ENCODE results near the gene PHAF1. TPM values are rescaled to one million over a fixed set of nuclear protein-coding genes. Genes with fewer than 3 reads are reported as not detected.

The PHAF1 gene
- total RNA-seq, 1 experiment from 2014 or later: 19.2 TPM

GRCh38 chr16:67157106-67157748 is 47.5 kb downstream of the PHAF1 start:
- no TSS peak for BruUV-seq (replicated peaks)
- POLR2A ChIA-PET: interaction anchor here (0.6 kb wide), 1 partner anchor 43 kb away, joined by 8 read pairs; no protein-coding TSS in a partner anchor
- H2AFZ ChIP-seq (ENCODE audit: low read depth, low read length, poor library complexity, severe bottlenecking): no peak overlapping the region

More at GRCh38 chr16:67157106-67157748, 47.5 kb downstream of the PHAF1 start:
- ChIA-PET RAD21 (ENCODE audit: low non-redundant PET in 1 of 2, low total read pairs in 2 of 2, uncharacterized antibody in 2 of 2, unreplicated experiment in 2 of 2) (interaction anchor here (0.5 to 0.6 kb wide), 2 partner anchors 69 to 129 kb away, joined by 4 read pairs; no protein-coding TSS in a partner anchor), CTCF (interaction anchor here (0.9 to 5.7 kb wide), 4 partner anchors 12 to 139 kb away, joined by 3 to 52 read pairs (median 8); partner anchors contain the start of gene NOL3)
- TF ChIP-seq ZBTB33 (IDR thresholded peaks at IDR 0.05; ENCODE audit: extremely low read depth, insufficient replicate concordance, low read length) (no peak), REST (IDR thresholded peaks at IDR 0.05; ENCODE audit: low read depth) (no peak), SIN3A (IDR thresholded peaks at IDR 0.05; ENCODE audit: low read depth) (no peak), POLR2AphosphoS5 (IDR thresholded peaks at IDR 0.05; ENCODE audit: low read depth, low read length) (no peak), EZH2 (IDR thresholded peaks at IDR 0.05) (no peak)
- H4K20me1 ChIP-seq (ENCODE audit: insufficient read depth): no peaks in the 10 kb centered on the region
- no peaks in the 10 kb centered on the region for H3K36me3 ChIP-seq (ENCODE audit: control insufficient read depth in 1 of 2, insufficient read depth in 2 of 2, low read length in 2 of 2)
- no peak overlapping the region for H3K9ac ChIP-seq (ENCODE audit: low read length)
- no peak overlapping the region for H3K4me2 ChIP-seq (ENCODE audit: low read length)
- H3K9me2 ChIP-seq (ENCODE audit: insufficient read depth): no peaks in the 10 kb centered on the region
- H3K4me3 ChIP-seq (replicated peaks in 1 of 2; ENCODE audit: low read depth in 1 of 2, low read length in 2 of 2): no peak overlapping the region
- intact Hi-C loops (cut with micrococcal nuclease): loop anchor here (5.0 kb wide), 1 partner anchor 205 kb away; no protein-coding TSS in a partner anchor
- no peak overlapping the region for H3K27ac ChIP-seq (ENCODE audit: low read depth, low read length)
- no peaks in the 10 kb centered on the region; the same call in 1 of the 2 replicates for H3K79me2 ChIP-seq (ENCODE audit: insufficient read depth, low read length)
- H3K4me1 ChIP-seq (ENCODE audit: control insufficient read depth in 1 of 2, insufficient read depth in 2 of 2, low read length in 2 of 2): peaks cover 10 to 34% of the 10 kb centered on the region in 2 experiments; a peak in 3 of 4 replicates
- H3K27me3 ChIP-seq (ENCODE audit: insufficient read depth, low read length): no peaks in the 10 kb centered on the region
- no peaks in the 10 kb centered on the region for H3K9me3 ChIP-seq (ENCODE audit: control insufficient read depth in 1 of 2, insufficient read depth in 1 of 2, low read depth in 1 of 2, low read length in 2 of 2)
- no peak for ATAC-seq
- DNase-seq (ENCODE audit: low read depth, low spot score): no peak
